ENCODE measurements around the gene BANP. TPM values are rescaled to one million over a fixed set of nuclear protein-coding genes. Genes with fewer than 3 reads are reported as not detected.
"Not testable (repeated sequence)": the region's sequence is repeated elsewhere in the genome, so short reads cannot be mapped to it uniquely, and the experiment has no call there.

Gene BANP
- total RNA-seq, 6 experiments from 2014 or later: 15.6 to 19.0 (median 16.2) TPM

DNA sequence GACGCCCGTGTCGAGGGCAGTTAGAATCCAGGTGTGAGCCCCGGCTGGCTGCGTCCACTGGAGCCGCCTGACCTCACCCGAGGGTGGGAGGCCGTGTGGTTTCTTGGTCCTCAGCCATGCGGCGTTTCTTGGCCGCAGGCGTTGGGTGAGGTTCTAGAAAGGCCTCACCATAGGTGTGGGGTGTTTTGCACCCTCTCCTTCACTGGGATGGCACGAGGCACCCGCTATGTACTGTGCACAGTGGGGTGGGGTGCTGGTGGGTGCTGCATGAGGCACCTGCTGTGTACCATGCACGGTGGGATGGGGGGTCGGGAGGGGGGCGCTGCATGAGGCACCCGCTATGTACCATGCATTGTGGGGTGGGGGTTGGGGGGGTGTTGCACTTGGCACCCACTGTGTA, 169.6 kb downstream of the BANP start:
- peaks cover 15% of the 10 kb centered on the region for H3K27me3 Mint-ChIP-seq (ENCODE audit: insufficient read depth)
- no peaks in the 10 kb centered on the region for H3K36me3 Mint-ChIP-seq (ENCODE audit: low read depth)
- DNase-seq: no peak
- no peak overlapping the region for H3K27ac Mint-ChIP-seq
- H3K4me1 Mint-ChIP-seq (ENCODE audit: low read depth): peaks cover 17% of the 10 kb centered on the region
- H3K9me3 Mint-ChIP-seq: no peaks in the 10 kb centered on the region
- TF ChIP-seq, protein P1, sequence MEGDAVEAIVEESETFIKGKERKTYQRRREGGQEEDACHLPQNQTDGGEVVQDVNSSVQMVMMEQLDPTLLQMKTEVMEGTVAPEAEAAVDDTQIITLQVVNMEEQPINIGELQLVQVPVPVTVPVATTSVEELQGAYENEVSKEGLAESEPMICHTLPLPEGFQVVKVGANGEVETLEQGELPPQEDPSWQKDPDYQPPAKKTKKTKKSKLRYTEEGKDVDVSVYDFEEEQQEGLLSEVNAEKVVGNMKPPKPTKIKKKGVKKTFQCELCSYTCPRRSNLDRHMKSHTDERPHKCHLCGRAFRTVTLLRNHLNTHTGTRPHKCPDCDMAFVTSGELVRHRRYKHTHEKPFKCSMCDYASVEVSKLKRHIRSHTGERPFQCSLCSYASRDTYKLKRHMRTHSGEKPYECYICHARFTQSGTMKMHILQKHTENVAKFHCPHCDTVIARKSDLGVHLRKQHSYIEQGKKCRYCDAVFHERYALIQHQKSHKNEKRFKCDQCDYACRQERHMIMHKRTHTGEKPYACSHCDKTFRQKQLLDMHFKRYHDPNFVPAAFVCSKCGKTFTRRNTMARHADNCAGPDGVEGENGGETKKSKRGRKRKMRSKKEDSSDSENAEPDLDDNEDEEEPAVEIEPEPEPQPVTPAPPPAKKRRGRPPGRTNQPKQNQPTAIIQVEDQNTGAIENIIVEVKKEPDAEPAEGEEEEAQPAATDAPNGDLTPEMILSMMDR (IDR thresholded peaks at IDR 0.05): no peak
- H3K4me3 Mint-ChIP-seq: no peak overlapping the region

DNA sequence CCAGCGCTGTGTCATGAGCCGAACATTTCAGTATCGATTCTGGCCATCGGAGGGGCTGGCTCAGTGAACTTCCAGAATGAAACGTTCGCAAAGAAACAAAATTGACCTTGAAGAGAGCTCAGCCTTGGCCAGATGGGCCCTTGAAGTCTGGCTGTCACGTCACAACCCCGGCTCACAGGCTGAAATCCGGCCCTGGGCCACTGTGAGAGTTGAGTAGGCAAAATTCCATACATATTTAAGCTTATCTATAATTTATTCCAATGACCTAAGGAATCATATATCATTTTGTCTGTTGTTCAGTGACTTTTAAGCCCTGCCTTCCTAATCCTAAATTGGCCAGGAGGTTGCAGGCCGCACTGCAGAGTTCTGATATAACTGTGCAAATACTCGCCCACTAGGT, 170.2 kb downstream of the BANP start:
- H3K4me3 Mint-ChIP-seq; H3K27ac Mint-ChIP-seq; DNase-seq; H3K9me3 Mint-ChIP-seq; H3K36me3 Mint-ChIP-seq (ENCODE audit: low read depth): not testable (repeated sequence)
- H3K27me3 Mint-ChIP-seq (ENCODE audit: insufficient read depth): peaks cover 14% of the 10 kb centered on the region
- H3K4me1 Mint-ChIP-seq (ENCODE audit: low read depth): peaks cover 17% of the 10 kb centered on the region

DNA sequence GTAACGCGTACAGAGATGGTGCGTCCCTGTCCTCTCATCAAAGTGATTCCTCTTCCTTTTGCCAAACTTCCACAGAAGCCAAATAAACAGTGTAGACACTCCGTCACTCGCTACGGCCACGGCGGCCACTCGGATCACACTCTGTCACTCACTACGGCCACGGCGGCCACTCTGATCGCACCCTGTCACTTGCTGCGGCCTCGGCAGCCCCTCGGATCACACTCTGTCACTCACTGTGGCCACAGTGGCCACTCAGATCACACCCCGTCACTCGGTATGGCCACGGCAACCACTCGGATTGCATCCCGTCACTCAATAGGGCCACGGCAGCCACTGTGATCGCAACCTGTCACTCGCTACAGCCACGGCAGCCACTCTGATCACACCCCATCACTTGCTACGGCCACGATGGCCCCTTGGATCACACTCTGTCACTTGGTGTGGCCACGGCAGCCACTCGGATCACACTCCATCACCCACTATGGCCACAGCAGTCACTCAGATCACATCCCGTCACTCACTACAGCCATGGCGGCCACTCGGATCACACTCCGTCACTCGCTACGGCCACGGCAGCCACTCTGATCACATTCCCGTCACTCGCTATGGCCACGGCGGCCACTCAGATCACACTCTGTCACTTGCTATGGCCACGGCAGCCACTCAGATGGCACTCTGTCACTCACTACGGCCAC, 170.8 kb downstream of the BANP start:
- no peaks in the 10 kb centered on the region for H3K36me3 Mint-ChIP-seq (ENCODE audit: low read depth)
- H3K27me3 Mint-ChIP-seq (ENCODE audit: insufficient read depth): peaks cover 7% of the 10 kb centered on the region
- H3K27ac Mint-ChIP-seq: no peak overlapping the region
- H3K9me3 Mint-ChIP-seq: no peaks in the 10 kb centered on the region
- H3K4me3 Mint-ChIP-seq: no peak overlapping the region
- TF ChIP-seq, protein P1 (IDR thresholded peaks at IDR 0.05): no peak
- peaks cover 17% of the 10 kb centered on the region for H3K4me1 Mint-ChIP-seq (ENCODE audit: low read depth)
- DNase-seq: no peak

Other genes with a start within 250 kb of the BANP start
- gene KLHDC4, start 185.4 kb upstream of the BANP start, total RNA-seq (2021; fragmentation: NEBNext Ultra II Directional; extraction: Animal tissue kit (Norgen Biotek cat#: 25700)): 10 to 100 TPM; 18.4 to 23.7 (median 21.7) TPM
- 100 to 1,000 TPM; 112 to 133 (median 124) TPM for gene SLC7A5, start 81.9 kb upstream of the BANP start, total RNA-seq (2021; fragmentation: NEBNext Ultra II Directional; extraction: Animal tissue kit (Norgen Biotek cat#: 25700))
- not detected for gene CA5A, start 14.9 kb upstream of the BANP start, total RNA-seq (2021; fragmentation: NEBNext Ultra II Directional; extraction: Animal tissue kit (Norgen Biotek cat#: 25700))